SKM-1 treated with dmso at 0.1 percent for 144 hours (cell line): ENCODE measurements around the gene DNM3.

ENCODE experiments used
- DNase-seq: peaks from one replicate; lab custom pipeline; 2025; ENCODE audit not compliant: unreplicated experiment; lab: John Stamatoyannopoulos, UW

The DNM3 gene

GRCh38 chr1:172308577-172308976 is 467.3 kb downstream of the DNM3 start:
- no peak for DNase-seq

- DNase-seq, result no peak
Observed at GRCh38 chr1:172320733-172321132, 479.4 kb downstream of the DNM3 start.

GRCh38 chr1:172321451-172321850 is 480.2 kb downstream of the DNM3 start:
- no peak for DNase-seq

GRCh38 chr1:172322219-172323061 is 481.1 kb downstream of the DNM3 start:
- no peak for DNase-seq

GRCh38 chr1:172323686-172324085 is 482.4 kb downstream of the DNM3 start:
- DNase-seq, result no peak

GRCh38 chr1:172324086-172324485 is 482.8 kb downstream of the DNM3 start:
- no peak for DNase-seq

- DNase-seq, result no peak
Observed at GRCh38 chr1:172324761-172325160, 483.5 kb downstream of the DNM3 start.

GRCh38 chr1:172325531-172325930 is 484.2 kb downstream of the DNM3 start:
- no peak for DNase-seq

- DNase-seq, result no peak
Observed at GRCh38 chr1:172326136-172326535, 484.8 kb downstream of the DNM3 start.

- DNase-seq, result no peak
Observed at GRCh38 chr1:172328266-172328665, 487.0 kb downstream of the DNM3 start.

- no peak for DNase-seq
Observed at GRCh38 chr1:172332230-172332629, 490.9 kb downstream of the DNM3 start.

GRCh38 chr1:172335377-172335776 is 494.1 kb downstream of the DNM3 start:
- no peak for DNase-seq

- no peak for DNase-seq
Observed at GRCh38 chr1:172338295-172338735, 497.0 kb downstream of the DNM3 start.

- DNase-seq, result no peak
Observed at GRCh38 chr1:172339842-172340241, 498.5 kb downstream of the DNM3 start.

- DNase-seq, result no peak
Observed at GRCh38 chr1:172340520-172340919, 499.2 kb downstream of the DNM3 start.

- DNase-seq, result no peak
Observed at GRCh38 chr1:172341697-172342096, 500.4 kb downstream of the DNM3 start.

GRCh38 chr1:172342584-172343239 is 501.4 kb downstream of the DNM3 start:
- DNase-seq, result peak; percentile 51

GRCh38 chr1:172343240-172344160 is 502.2 kb downstream of the DNM3 start:
- no peak for DNase-seq

- no peak for DNase-seq
Observed at GRCh38 chr1:172344444-172344843, 503.1 kb downstream of the DNM3 start.

GRCh38 chr1:172345077-172345476 is 503.8 kb downstream of the DNM3 start:
- no peak for DNase-seq

GRCh38 chr1:172347416-172347815 is 506.1 kb downstream of the DNM3 start:
- no peak for DNase-seq
